ENCODE data around the gene CPTP. TPM values are rescaled to one million over a fixed set of nuclear protein-coding genes. Genes with fewer than 3 reads are reported as not detected.

CPTP gene
- total RNA-seq, 2 experiments from 2014 or later: 8.4 to 11.0 TPM

DNA sequence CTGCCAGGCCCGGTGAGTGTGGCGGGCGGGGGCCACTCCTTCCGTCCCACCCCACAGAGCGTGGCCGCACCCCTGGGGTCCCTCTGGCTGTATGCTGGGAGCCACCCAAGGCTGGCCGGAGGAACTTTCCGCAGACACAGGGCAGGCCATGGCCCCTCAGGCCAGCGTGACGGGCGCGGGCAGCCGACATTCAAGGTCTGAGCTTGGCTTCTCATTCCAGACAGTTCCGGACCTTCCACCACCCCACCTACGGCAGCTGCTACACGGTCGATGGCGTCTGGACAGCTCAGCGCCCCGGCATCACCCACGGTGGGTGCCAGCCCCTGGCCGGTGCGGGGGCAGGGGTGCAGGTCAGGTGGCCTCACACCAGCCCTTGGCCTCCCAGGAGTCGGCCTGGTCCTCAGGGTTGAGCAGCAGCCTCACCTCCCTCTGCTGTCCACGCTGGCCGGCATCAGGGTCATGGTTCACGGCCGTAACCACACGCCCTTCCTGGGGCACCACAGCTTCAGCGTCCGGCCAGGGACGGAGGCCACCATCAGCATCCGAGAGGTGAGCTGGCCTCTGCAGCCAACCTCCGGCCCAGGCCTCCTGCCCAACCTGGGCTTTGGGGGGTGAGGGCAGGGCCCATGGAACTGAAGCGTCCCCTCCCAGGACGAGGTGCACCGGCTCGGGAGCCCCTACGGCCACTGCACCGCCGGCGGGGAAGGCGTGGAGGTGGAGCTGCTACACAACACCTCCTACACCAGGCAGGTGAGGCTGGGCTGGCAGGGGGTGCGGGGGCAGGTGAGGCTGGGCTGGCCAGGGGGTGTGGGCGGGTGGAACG lies 37.1 kb upstream of the CPTP start:
- DNase-seq: no peak
- TF ChIP-seq, protein P1, sequence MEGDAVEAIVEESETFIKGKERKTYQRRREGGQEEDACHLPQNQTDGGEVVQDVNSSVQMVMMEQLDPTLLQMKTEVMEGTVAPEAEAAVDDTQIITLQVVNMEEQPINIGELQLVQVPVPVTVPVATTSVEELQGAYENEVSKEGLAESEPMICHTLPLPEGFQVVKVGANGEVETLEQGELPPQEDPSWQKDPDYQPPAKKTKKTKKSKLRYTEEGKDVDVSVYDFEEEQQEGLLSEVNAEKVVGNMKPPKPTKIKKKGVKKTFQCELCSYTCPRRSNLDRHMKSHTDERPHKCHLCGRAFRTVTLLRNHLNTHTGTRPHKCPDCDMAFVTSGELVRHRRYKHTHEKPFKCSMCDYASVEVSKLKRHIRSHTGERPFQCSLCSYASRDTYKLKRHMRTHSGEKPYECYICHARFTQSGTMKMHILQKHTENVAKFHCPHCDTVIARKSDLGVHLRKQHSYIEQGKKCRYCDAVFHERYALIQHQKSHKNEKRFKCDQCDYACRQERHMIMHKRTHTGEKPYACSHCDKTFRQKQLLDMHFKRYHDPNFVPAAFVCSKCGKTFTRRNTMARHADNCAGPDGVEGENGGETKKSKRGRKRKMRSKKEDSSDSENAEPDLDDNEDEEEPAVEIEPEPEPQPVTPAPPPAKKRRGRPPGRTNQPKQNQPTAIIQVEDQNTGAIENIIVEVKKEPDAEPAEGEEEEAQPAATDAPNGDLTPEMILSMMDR (IDR thresholded peaks at IDR 0.05): no peak
- intact Hi-C loops (cut with micrococcal nuclease): no loop called here
- ChIA-PET CTCF (interaction anchor here (1.0 to 1.2 kb wide), 2 partner anchors 8 to 165 kb away, joined by 3 to 4 read pairs; no protein-coding TSS in a partner anchor), POLR2A (interaction anchor here (1.0 to 1.3 kb wide), 2 partner anchors 9 to 12 kb away, joined by 3 read pairs; no protein-coding TSS in a partner anchor)
- Mint-ChIP-seq H3K9me3 (no peaks in the 10 kb centered on the region), H3K4me1 (ENCODE audit: low read depth) (peaks cover 3% of the 10 kb centered on the region), H3K36me3 (ENCODE audit: low read depth) (no peaks in the 10 kb centered on the region), H3K27ac (no peak overlapping the region), H3K27me3 (no peaks in the 10 kb centered on the region), H3K4me3 (no peak overlapping the region)
- ATAC-seq: no peak

DNA sequence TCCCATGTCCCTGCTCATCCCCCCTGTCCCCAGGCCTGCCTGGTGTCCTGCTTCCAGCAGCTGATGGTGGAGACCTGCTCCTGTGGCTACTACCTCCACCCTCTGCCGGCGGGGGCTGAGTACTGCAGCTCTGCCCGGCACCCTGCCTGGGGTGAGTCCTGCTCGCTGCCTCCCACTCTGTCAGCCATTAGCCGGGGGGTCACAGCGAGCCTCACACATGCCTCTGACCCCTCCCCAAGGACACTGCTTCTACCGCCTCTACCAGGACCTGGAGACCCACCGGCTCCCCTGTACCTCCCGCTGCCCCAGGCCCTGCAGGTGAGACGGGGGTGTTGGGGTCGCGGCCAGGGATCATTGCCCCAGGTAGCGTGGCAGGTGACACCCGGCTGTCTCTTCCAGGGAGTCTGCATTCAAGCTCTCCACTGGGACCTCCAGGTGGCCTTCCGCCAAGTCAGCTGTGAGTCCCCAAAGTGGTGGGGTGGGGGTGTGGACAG lies 34.3 kb upstream of the CPTP start:
- Mint-ChIP-seq H3K36me3 (ENCODE audit: low read depth) (no peaks in the 10 kb centered on the region), H3K9me3 (no peaks in the 10 kb centered on the region), H3K4me3 (no peak overlapping the region), H3K27ac (no peak overlapping the region), H3K27me3 (no peaks in the 10 kb centered on the region), H3K4me1 (ENCODE audit: low read depth) (peaks cover 2% of the 10 kb centered on the region)
- CTCF ChIA-PET: interaction anchor here (0.9 to 3.2 kb wide), 6 partner anchors 12 to 306 kb away, joined by 3 to 37 read pairs (median 10); no protein-coding TSS in a partner anchor
- TF ChIP-seq, protein P1 (IDR thresholded peaks at IDR 0.05): peak; percentile 36
- DNase-seq (peak; percentile 76), ATAC-seq (peak; percentile 71)
- intact Hi-C loops (cut with micrococcal nuclease): no loop called here
- POLR2A ChIA-PET: interaction anchor here (0.6 kb wide), 1 partner anchor 333 kb away, joined by 3 read pairs; no protein-coding TSS in a partner anchor

GRCh38 chr1:1291023-1291528 lies 33.5 kb upstream of the CPTP start:
- no peak for ATAC-seq
- H3K27ac Mint-ChIP-seq: no peak overlapping the region
- ChIA-PET POLR2A (interaction anchor here (0.8 kb wide), 1 partner anchor 170 kb away, joined by 3 read pairs; no protein-coding TSS in a partner anchor), CTCF (interaction anchor here (1.0 to 3.2 kb wide), 9 partner anchors 9 to 307 kb away, joined by 3 to 37 read pairs (median 7); no protein-coding TSS in a partner anchor)
- TF ChIP-seq, protein P1 (IDR thresholded peaks at IDR 0.05): no peak
- no peaks in the 10 kb centered on the region for H3K9me3 Mint-ChIP-seq
- no peaks in the 10 kb centered on the region for H3K27me3 Mint-ChIP-seq
- H3K4me3 Mint-ChIP-seq: no peak overlapping the region
- DNase-seq: no peak
- intact Hi-C loops (cut with micrococcal nuclease): no loop called here
- peaks cover 2% of the 10 kb centered on the region for H3K4me1 Mint-ChIP-seq (ENCODE audit: low read depth)
- no peaks in the 10 kb centered on the region for H3K36me3 Mint-ChIP-seq (ENCODE audit: low read depth)

- Mint-ChIP-seq H3K36me3 (ENCODE audit: low read depth) (no peaks in the 10 kb centered on the region), H3K27ac (no peak overlapping the region), H3K27me3 (no peaks in the 10 kb centered on the region), H3K9me3 (no peaks in the 10 kb centered on the region), H3K4me3 (no peak overlapping the region), H3K4me1 (ENCODE audit: low read depth) (peaks cover 2% of the 10 kb centered on the region)
- POLR2A ChIA-PET: interaction anchor here (0.8 to 1.2 kb wide), 2 partner anchors 18 to 171 kb away, joined by 3 read pairs; partner anchors contain the start of gene UBE2J2
- intact Hi-C loops (cut with micrococcal nuclease): no loop called here
- TF ChIP-seq, protein P1 (IDR thresholded peaks at IDR 0.05): peak; percentile 69
- ATAC-seq (peak; percentile 87), DNase-seq (peak; percentile 84)
- CTCF ChIA-PET: interaction anchor here (0.7 to 3.2 kb wide), 13 partner anchors 9 to 308 kb away, joined by 3 to 37 read pairs (median 4); no protein-coding TSS in a partner anchor
These were observed 32.8 kb upstream of the CPTP start for GRCh38 chr1:1291548-1292441.

Measured in activated CD8-positive, alpha-beta T cell treated with anti-CD3 and anti-CD28 coated beads for 36 hours (primary cell).